Kidney (tissue), 14 donors: ENCODE data around the gene SLC25A18. TPM values are rescaled to one million over a fixed set of nuclear protein-coding genes. Genes with fewer than 3 reads are reported as not detected.

ENCODE experiments used
- DNase-seq, 5 donors: peaks; one replicate each; pipeline ENCODE4 v3.0.0-alpha.2; 2013 to 2020
- FAIRE-seq: peaks from 2 replicates; lab custom pipeline; 2012; peaks lifted over from hg19 to GRCh38; lab: Jason Lieb, UNC
- H3K27ac ChIP-seq, 2 donors: one replicate each; pipeline ENCODE4 v1.7.0; 2013; ENCODE audit warnings: low read depth in 2 of 2, low read length in 2 of 2, inconsistent platforms in 1 of 2
- H3K27me3 ChIP-seq: one replicate; pipeline ENCODE4 v1.7.1; 2013; ENCODE audit warnings: low read length, inconsistent platforms; ENCODE audit not compliant: control insufficient read depth, insufficient read depth
- H3K36me3 ChIP-seq, 3 donors: one replicate each; pipeline versions ENCODE4 v1.7.0 to v1.7.1; 2013; ENCODE audit warnings: low read length in 3 of 3, control low read depth in 1 of 3, inconsistent platforms in 1 of 3; ENCODE audit not compliant: insufficient read depth in 3 of 3, control insufficient read depth in 2 of 3
- H3K4me1 ChIP-seq, 3 donors: one replicate each; pipeline versions ENCODE4 v1.7.0 to v1.7.1; 2013; ENCODE audit warnings: low read length in 3 of 3, inconsistent platforms in 1 of 3, low read depth in 1 of 3; ENCODE audit not compliant: control insufficient read depth in 2 of 3, insufficient read depth in 2 of 3
- H3K4me3 ChIP-seq, 3 donors: one replicate each; pipeline versions ENCODE4 v1.7.0 to v1.8.1; 2013; ENCODE audit warnings: low read length in 3 of 3, control low read depth in 1 of 3, inconsistent platforms in 1 of 3
- H3K9ac ChIP-seq, 3 donors: one replicate each; pipeline versions ENCODE4 v1.7.0 to v1.7.1; 2013; ENCODE audit warnings: low read length in 3 of 3, control low read depth in 1 of 3, inconsistent platforms in 1 of 3
- H3K9me3 ChIP-seq, 3 donors: one replicate each; pipeline versions ENCODE4 v1.7.0 to v1.7.1; 2013; ENCODE audit warnings: low read length in 3 of 3, control low read depth in 1 of 3, inconsistent platforms in 1 of 3; ENCODE audit not compliant: control insufficient read depth in 2 of 3, insufficient read depth in 1 of 3
- CTCF ChIP-seq: IDR thresholded peaks from 3 replicates; pipeline ENCODE4 v1.5.1; 2012; ENCODE audit warnings: mild to moderate bottlenecking, moderate library complexity, borderline replicate concordance; ENCODE audit not compliant: insufficient read depth; ENCODE audit errors: extremely low read depth
- intact Hi-C: fragments of 100-400 bp; cut with DNase I; formaldehyde crosslinking; loops from one replicate; pipeline ENCODE4 v1.11.1; 2022
- polyA plus RNA-seq: library from polyadenylated mRNA; stranded (reverse); fragments of 350-450 nt; fragmentation: Illumina TruSeq; extraction: RNeasy Lipid Tissue Mini Kit (QIAGEN cat#74804); gene quantifications from one replicate; pipeline ENCODE4 v1.2.3, GENCODE V29; 2014; ENCODE audit warnings: low read depth, low replicate concordance; ENCODE audit not compliant: insufficient read depth
- total RNA-seq: library from RNA; stranded (reverse); fragmentation: NEBNext Ultra II Directional; extraction: Animal tissue kit (Norgen Biotek cat#: 25700); gene quantifications from one replicate; pipeline ENCODE4 v1.2.1, GENCODE V29; 2021
- donor health status: control.
- donor health status: control.
- donor health status: control.
- donor health status: control.
- donor health status: control.
- donor health status: DM: yes; HTN: yes; CAD: no.
- donor health status: Normal renal cell carcinoma (clear cell type).

SLC25A18 gene
- total and polyA plus RNA-seq, 2 donors from 2014 or later, result 0.41 to 1.1 TPM

- Histone ChIP-seq H3K9me3 (no peaks in the 10 kb centered on the region), H3K9ac (no peak overlapping the region), H3K4me1 (no peaks in the 10 kb centered on the region), H3K36me3 (peaks cover 0 to 2% (median 0%) of the 10 kb centered on the region in 3 donors), H3K27ac (no peak overlapping the region), H3K27me3 (no peaks in the 10 kb centered on the region), H3K4me3 (no peak overlapping the region)
- no peak for DNase-seq
- TF ChIP-seq CTCF, result no peak
- no peak for FAIRE-seq
- intact Hi-C loops, result no loop called here
Observed at GRCh38 chr22:17549655-17550054, 13.6 kb upstream of the SLC25A18 start.

- FAIRE-seq (no peak), DNase-seq (no peak)
- no peak for TF ChIP-seq CTCF
- H3K4me1 ChIP-seq, result no peaks in the 10 kb centered on the region
- no peak overlapping the region for H3K9ac ChIP-seq
- intact Hi-C loops, result no loop called here
- H3K27me3 ChIP-seq, result no peaks in the 10 kb centered on the region
- H3K4me3 ChIP-seq, result no peak overlapping the region
- H3K36me3 ChIP-seq, result peaks cover 0 to 2% (median 0%) of the 10 kb centered on the region in 3 donors
- H3K27ac ChIP-seq, result no peak overlapping the region
- no peaks in the 10 kb centered on the region for H3K9me3 ChIP-seq
Observed at GRCh38 chr22:17552737-17553136, 10.6 kb upstream of the SLC25A18 start.

GRCh38 chr22:17554814-17555213, 8.5 kb upstream of the SLC25A18 start:
- Histone ChIP-seq H3K27me3 (no peaks in the 10 kb centered on the region), H3K27ac (no peak overlapping the region), H3K9ac (no peak overlapping the region), H3K4me3 (no peak overlapping the region), H3K4me1 (no peaks in the 10 kb centered on the region), H3K9me3 (no peaks in the 10 kb centered on the region), H3K36me3 (no peaks in the 10 kb centered on the region)
- TF ChIP-seq CTCF, result no peak
- DNase-seq (no peak), FAIRE-seq (no peak)
- intact Hi-C loops, result no loop called here

- DNase-seq (no peak), FAIRE-seq (no peak)
- Histone ChIP-seq H3K4me1 (peaks cover 7 to 14% (median 12%) of the 10 kb centered on the region in 3 donors), H3K9ac (no peak overlapping the region), H3K36me3 (no peaks in the 10 kb centered on the region), H3K4me3 (no peak overlapping the region), H3K27me3 (no peaks in the 10 kb centered on the region), H3K9me3 (no peaks in the 10 kb centered on the region), H3K27ac (no peak overlapping the region)
- no peak for TF ChIP-seq CTCF
- intact Hi-C loops, result no loop called here
Observed at GRCh38 chr22:17559188-17559587, 4.1 kb upstream of the SLC25A18 start.
